ENCODE data around the gene ESRRB. TPM values are rescaled to one million over a fixed set of nuclear protein-coding genes. Genes with fewer than 3 reads are reported as not detected.

Gene ESRRB
- total RNA-seq, 1 donor from 2014 or later = 0.12 TPM

DNA sequence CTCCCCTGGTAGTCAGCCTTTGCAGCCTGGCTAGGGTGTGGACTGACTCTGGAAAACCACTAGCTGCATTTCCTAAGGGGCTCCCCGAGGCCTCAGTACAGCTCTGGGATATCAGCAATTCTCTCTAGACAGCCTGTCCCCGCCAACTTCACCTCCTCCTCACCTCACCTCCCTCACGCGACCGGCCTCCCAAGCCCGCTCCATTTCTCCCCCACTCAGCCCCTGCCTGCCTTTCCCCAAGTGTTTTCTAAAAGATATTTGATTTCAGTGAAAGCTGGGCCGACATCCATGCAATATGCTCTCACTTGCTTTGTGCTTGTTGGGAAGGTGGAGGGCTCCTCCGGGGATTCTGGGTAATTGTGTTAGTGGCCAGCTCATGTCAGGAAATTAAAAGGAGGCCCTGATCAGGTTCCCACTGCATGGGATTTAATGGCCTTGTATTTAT, 91.8 kb downstream of the ESRRB start:
- Mint-ChIP-seq H3K36me3 (ENCODE audit: insufficient read depth) (no peaks in the 10 kb centered on the region), H3K27ac (no peak overlapping the region), H3K4me3 (ENCODE audit: low read depth) (no peak overlapping the region), H3K27me3 (peaks cover 5% of the 10 kb centered on the region), H3K4me1 (ENCODE audit: low read depth) (no peaks in the 10 kb centered on the region), H3K9me3 (ENCODE audit: low read depth) (no peaks in the 10 kb centered on the region)
- DNase-seq (ENCODE audit: low spot score, unreplicated experiment) = no peak
- TF ChIP-seq, protein P1, sequence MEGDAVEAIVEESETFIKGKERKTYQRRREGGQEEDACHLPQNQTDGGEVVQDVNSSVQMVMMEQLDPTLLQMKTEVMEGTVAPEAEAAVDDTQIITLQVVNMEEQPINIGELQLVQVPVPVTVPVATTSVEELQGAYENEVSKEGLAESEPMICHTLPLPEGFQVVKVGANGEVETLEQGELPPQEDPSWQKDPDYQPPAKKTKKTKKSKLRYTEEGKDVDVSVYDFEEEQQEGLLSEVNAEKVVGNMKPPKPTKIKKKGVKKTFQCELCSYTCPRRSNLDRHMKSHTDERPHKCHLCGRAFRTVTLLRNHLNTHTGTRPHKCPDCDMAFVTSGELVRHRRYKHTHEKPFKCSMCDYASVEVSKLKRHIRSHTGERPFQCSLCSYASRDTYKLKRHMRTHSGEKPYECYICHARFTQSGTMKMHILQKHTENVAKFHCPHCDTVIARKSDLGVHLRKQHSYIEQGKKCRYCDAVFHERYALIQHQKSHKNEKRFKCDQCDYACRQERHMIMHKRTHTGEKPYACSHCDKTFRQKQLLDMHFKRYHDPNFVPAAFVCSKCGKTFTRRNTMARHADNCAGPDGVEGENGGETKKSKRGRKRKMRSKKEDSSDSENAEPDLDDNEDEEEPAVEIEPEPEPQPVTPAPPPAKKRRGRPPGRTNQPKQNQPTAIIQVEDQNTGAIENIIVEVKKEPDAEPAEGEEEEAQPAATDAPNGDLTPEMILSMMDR (IDR thresholded peaks at IDR 0.05; ENCODE audit: unreplicated experiment) = no peak

DNA sequence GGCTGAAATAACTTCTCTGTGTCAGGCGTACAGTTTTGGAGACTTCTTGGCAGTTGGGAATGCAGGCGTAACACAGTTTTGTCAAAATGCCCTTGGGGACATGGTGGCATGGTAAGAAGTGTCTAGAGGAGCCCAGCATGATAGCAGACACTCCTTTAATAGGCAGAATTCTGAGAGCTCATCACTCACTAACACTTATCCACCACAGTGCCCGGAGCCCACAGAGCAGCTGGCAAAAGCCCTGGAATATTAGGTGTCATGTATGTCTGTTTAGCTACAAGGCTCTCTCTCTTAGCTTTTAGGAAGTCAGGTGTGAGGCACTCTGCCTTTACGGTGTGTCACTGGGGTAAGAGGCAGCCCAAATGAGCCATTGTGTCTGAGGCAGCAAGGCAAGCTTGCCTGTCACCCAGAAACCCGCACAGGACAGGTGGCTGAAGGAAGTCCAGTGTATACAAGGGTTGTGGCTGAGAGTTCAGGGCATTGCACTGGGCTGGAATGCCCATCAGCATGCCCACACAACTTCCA, 96.3 kb downstream of the ESRRB start:
- Mint-ChIP-seq H3K4me1 (ENCODE audit: low read depth) (no peaks in the 10 kb centered on the region), H3K27me3 (peaks cover 5% of the 10 kb centered on the region), H3K9me3 (ENCODE audit: low read depth) (no peaks in the 10 kb centered on the region), H3K36me3 (ENCODE audit: insufficient read depth) (no peaks in the 10 kb centered on the region), H3K4me3 (ENCODE audit: low read depth) (no peak overlapping the region), H3K27ac (no peak overlapping the region)
- TF ChIP-seq, protein P1 (IDR thresholded peaks at IDR 0.05; ENCODE audit: unreplicated experiment) = no peak
- no peak for DNase-seq (ENCODE audit: low spot score, unreplicated experiment)

DNA sequence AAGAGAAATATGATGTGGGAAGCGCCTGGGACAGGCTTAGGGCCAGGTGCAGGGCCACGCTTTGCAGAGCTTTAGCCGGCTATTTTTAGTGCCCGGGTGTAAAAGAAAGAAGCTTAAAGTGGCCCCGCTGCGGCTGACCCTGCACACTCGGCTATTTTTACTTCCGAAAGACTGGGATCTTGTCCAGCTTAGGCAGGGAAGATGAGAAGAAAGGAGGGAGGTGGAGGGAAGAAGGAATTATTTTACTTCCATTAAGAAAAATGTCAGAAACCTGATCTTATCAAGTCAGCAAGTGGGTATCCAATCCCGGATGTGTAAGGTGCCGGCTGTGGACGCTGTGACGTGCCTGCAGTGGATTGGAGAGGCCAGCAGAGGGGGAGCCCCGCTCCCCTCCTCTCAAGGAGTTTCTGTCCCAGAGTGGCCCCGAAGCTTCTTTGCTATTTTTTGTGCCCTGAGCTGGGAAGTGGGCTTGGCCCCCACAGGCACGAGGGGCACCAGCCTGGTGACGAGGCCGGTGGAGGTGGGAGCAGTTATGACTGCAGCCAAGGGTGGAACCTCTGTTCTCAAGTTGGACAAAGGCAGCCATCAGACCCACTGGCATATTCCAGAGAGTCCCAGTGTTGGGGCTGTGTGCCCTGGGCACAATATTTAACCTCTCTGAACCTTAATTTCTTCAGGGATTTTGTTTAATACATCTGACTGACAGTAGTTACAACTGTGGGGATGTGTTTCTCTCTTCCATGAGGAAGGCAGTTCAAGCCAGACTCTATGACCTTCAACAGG, 97.7 kb downstream of the ESRRB start:
- Mint-ChIP-seq H3K4me3 (ENCODE audit: low read depth) (no peak overlapping the region), H3K36me3 (ENCODE audit: insufficient read depth) (no peaks in the 10 kb centered on the region), H3K27ac (no peak overlapping the region), H3K27me3 (peaks cover 7% of the 10 kb centered on the region), H3K9me3 (ENCODE audit: low read depth) (no peaks in the 10 kb centered on the region), H3K4me1 (ENCODE audit: low read depth) (no peaks in the 10 kb centered on the region)
- no peak for DNase-seq (ENCODE audit: low spot score, unreplicated experiment)
- TF ChIP-seq, protein P1 (IDR thresholded peaks at IDR 0.05; ENCODE audit: unreplicated experiment) = peak; percentile 35

DNA sequence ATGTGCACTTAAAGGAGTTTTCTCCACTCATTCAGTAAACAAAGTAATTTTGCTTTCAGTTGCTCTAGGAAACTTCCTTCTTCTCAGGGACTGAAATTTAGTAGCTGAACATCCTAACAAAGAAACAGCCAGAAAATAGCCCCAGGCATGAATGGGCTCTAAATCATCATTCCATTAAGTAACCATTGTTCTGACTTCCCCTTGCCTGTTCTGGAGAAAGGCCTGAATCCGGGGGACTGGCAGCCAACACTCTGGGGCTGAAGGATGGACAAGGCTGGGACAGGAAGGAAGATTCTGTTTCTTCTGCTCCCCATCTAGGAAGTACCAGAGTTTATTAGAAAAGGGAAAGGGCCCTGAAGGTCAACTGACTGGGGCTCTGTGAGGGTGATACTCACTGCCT, 104.5 kb downstream of the ESRRB start:
- no peak for DNase-seq (ENCODE audit: low spot score, unreplicated experiment)
- TF ChIP-seq, protein P1 (IDR thresholded peaks at IDR 0.05; ENCODE audit: unreplicated experiment) = no peak
- H3K27ac Mint-ChIP-seq = no peak overlapping the region
- no peaks in the 10 kb centered on the region for H3K4me1 Mint-ChIP-seq (ENCODE audit: low read depth)
- H3K4me3 Mint-ChIP-seq (ENCODE audit: low read depth) = no peak overlapping the region
- H3K27me3 Mint-ChIP-seq = peaks cover 9% of the 10 kb centered on the region
- no peaks in the 10 kb centered on the region for H3K36me3 Mint-ChIP-seq (ENCODE audit: insufficient read depth)
- H3K9me3 Mint-ChIP-seq (ENCODE audit: low read depth) = no peaks in the 10 kb centered on the region

DNA sequence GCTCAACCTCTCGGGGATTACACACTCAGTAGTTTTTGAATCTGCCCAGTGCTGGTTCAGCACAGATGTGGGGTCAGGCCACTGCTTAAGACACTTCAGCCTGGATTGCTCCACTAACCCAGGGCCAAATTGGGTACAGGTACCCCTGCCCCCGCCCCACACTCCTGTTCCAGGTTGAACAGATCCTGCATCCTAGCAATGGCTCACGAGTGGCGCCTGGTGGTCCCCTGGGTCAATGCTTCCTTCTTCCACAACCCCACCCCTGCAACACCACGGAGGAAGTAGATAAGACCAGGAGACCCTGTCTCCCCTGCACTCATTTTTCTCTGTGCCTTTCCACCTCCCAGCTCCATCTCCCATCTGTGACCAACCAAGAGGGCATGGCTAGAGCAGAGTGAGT, 108.4 kb downstream of the ESRRB start:
- H3K4me1 Mint-ChIP-seq (ENCODE audit: low read depth) = peaks cover 8% of the 10 kb centered on the region
- H3K27me3 Mint-ChIP-seq = peaks cover 13% of the 10 kb centered on the region
- H3K4me3 Mint-ChIP-seq (ENCODE audit: low read depth) = no peak overlapping the region
- no peaks in the 10 kb centered on the region for H3K9me3 Mint-ChIP-seq (ENCODE audit: low read depth)
- TF ChIP-seq, protein P1 (IDR thresholded peaks at IDR 0.05; ENCODE audit: unreplicated experiment) = no peak
- H3K36me3 Mint-ChIP-seq (ENCODE audit: insufficient read depth) = no peaks in the 10 kb centered on the region
- DNase-seq (ENCODE audit: low spot score, unreplicated experiment) = no peak
- no peak overlapping the region for H3K27ac Mint-ChIP-seq

Data from progenitor cell of endocrine pancreas (in vitro differentiated cells).